HUES48 (cell line): ENCODE measurements around the gene NKX6-2.
"Not testable (repeated sequence)": the region's sequence is repeated elsewhere in the genome, so short reads cannot be mapped to it uniquely, and the experiment has no call there.

Experiments used
- H3K27ac ChIP-seq: one replicate; pipeline ENCODE4 v1.7.0; 2013; ENCODE audit warnings: low read depth, low read length, inconsistent platforms
- H3K27me3 ChIP-seq: 2 replicates; pipeline ENCODE4 v1.6.1; 2013; ENCODE audit warnings: mild to moderate bottlenecking, low read length; ENCODE audit not compliant: control insufficient read depth, insufficient read depth
- H3K36me3 ChIP-seq: 2 replicates; pipeline ENCODE4 v1.6.1; 2013; ENCODE audit warnings: low read length; ENCODE audit not compliant: control insufficient read depth, insufficient read depth
- H3K4me1 ChIP-seq: 2 replicates; pipeline ENCODE4 v1.6.1; 2013; ENCODE audit warnings: mild to moderate bottlenecking, low read length; ENCODE audit not compliant: control insufficient read depth, insufficient read depth
- H3K4me3 ChIP-seq: 2 replicates; pipeline ENCODE4 v1.5.1; 2013; ENCODE audit warnings: mild to moderate bottlenecking, low read depth, low read length
- H3K9ac ChIP-seq: 2 replicates; pipeline ENCODE4 v1.6.1; 2013; ENCODE audit warnings: mild to moderate bottlenecking, low read depth, low read length, moderate library complexity
- H3K9me3 ChIP-seq: 2 replicates; pipeline ENCODE4 v1.6.1; 2013; ENCODE audit warnings: low read length; ENCODE audit not compliant: control insufficient read depth, insufficient read depth

Gene NKX6-2

GRCh38 chr10:132804785-132805426 lies 19.0 kb upstream of the NKX6-2 start:
- H3K9me3 ChIP-seq, result peaks cover 3% of the 10 kb centered on the region; the same call in 1 of the 2 replicates
- H3K27me3 ChIP-seq, result no peaks in the 10 kb centered on the region
- no peak overlapping the region for H3K9ac ChIP-seq
- no peak overlapping the region for H3K27ac ChIP-seq
- no peaks in the 10 kb centered on the region for H3K4me1 ChIP-seq
- no peak overlapping the region for H3K4me3 ChIP-seq
- no peaks in the 10 kb centered on the region for H3K36me3 ChIP-seq

GRCh38 chr10:132804287-132804686 lies 18.3 kb upstream of the NKX6-2 start:
- H3K27ac ChIP-seq, result no peak overlapping the region
- no peaks in the 10 kb centered on the region for H3K27me3 ChIP-seq
- H3K9me3 ChIP-seq, result peaks cover 3% of the 10 kb centered on the region; the same call in 1 of the 2 replicates
- H3K4me3 ChIP-seq, result no peak overlapping the region
- H3K36me3 ChIP-seq, result no peaks in the 10 kb centered on the region
- no peak overlapping the region for H3K9ac ChIP-seq
- no peaks in the 10 kb centered on the region for H3K4me1 ChIP-seq

GRCh38 chr10:132803416-132804210 lies 17.7 kb upstream of the NKX6-2 start:
- H3K4me1 ChIP-seq, result no peaks in the 10 kb centered on the region
- no peak overlapping the region for H3K27ac ChIP-seq
- no peaks in the 10 kb centered on the region for H3K27me3 ChIP-seq
- no peaks in the 10 kb centered on the region for H3K36me3 ChIP-seq
- H3K9me3 ChIP-seq, result peaks cover 3% of the 10 kb centered on the region; the same call in 1 of the 2 replicates
- no peak overlapping the region for H3K4me3 ChIP-seq
- H3K9ac ChIP-seq, result no peak overlapping the region

- H3K9ac ChIP-seq, result no peak overlapping the region
- H3K9me3 ChIP-seq, result peaks cover 3% of the 10 kb centered on the region; the same call in 1 of the 2 replicates
- H3K4me3 ChIP-seq, result no peak overlapping the region
- H3K4me1 ChIP-seq, result no peaks in the 10 kb centered on the region
- no peaks in the 10 kb centered on the region for H3K27me3 ChIP-seq
- H3K36me3 ChIP-seq, result no peaks in the 10 kb centered on the region
- H3K27ac ChIP-seq, result no peak overlapping the region
Measured at GRCh38 chr10:132802694-132803320, 16.9 kb upstream of the NKX6-2 start.

GRCh38 chr10:132802048-132802447 lies 16.1 kb upstream of the NKX6-2 start:
- Histone ChIP-seq H3K36me3 (no peaks in the 10 kb centered on the region), H3K9me3 (peaks cover 3% of the 10 kb centered on the region; the same call in 1 of the 2 replicates), H3K27ac (no peak overlapping the region), H3K4me1 (no peaks in the 10 kb centered on the region), H3K4me3 (no peak overlapping the region), H3K27me3 (no peaks in the 10 kb centered on the region), H3K9ac (no peak overlapping the region)

GRCh38 chr10:132799865-132800264 lies 13.9 kb upstream of the NKX6-2 start:
- Histone ChIP-seq H3K4me3 (no peak overlapping the region), H3K27ac (no peak overlapping the region), H3K9ac (no peak overlapping the region), H3K4me1 (no peaks in the 10 kb centered on the region), H3K9me3 (peaks cover 3% of the 10 kb centered on the region; the same call in 1 of the 2 replicates), H3K36me3 (no peaks in the 10 kb centered on the region), H3K27me3 (no peaks in the 10 kb centered on the region)

GRCh38 chr10:132798876-132799275 lies 12.9 kb upstream of the NKX6-2 start:
- no peaks in the 10 kb centered on the region for H3K27me3 ChIP-seq
- H3K27ac ChIP-seq, result no peak overlapping the region
- no peaks in the 10 kb centered on the region for H3K36me3 ChIP-seq
- H3K4me1 ChIP-seq, result no peaks in the 10 kb centered on the region
- H3K9me3 ChIP-seq, result peaks cover 3% of the 10 kb centered on the region; the same call in 1 of the 2 replicates
- no peak overlapping the region for H3K9ac ChIP-seq
- no peak overlapping the region for H3K4me3 ChIP-seq

GRCh38 chr10:132798403-132798802 lies 12.5 kb upstream of the NKX6-2 start:
- peaks cover 3% of the 10 kb centered on the region; the same call in 1 of the 2 replicates for H3K9me3 ChIP-seq
- no peaks in the 10 kb centered on the region for H3K27me3 ChIP-seq
- no peak overlapping the region for H3K27ac ChIP-seq
- no peaks in the 10 kb centered on the region for H3K4me1 ChIP-seq
- H3K4me3 ChIP-seq, result no peak overlapping the region
- no peaks in the 10 kb centered on the region for H3K36me3 ChIP-seq
- no peak overlapping the region for H3K9ac ChIP-seq

GRCh38 chr10:132797986-132798385 lies 12.0 kb upstream of the NKX6-2 start:
- not testable (repeated sequence) for H3K9ac ChIP-seq

GRCh38 chr10:132796846-132797245 lies 10.9 kb upstream of the NKX6-2 start:
- no peak overlapping the region for H3K4me3 ChIP-seq
- no peak overlapping the region for H3K27ac ChIP-seq
- no peaks in the 10 kb centered on the region for H3K4me1 ChIP-seq
- no peak overlapping the region for H3K9ac ChIP-seq
- H3K27me3 ChIP-seq, result no peaks in the 10 kb centered on the region
- no peaks in the 10 kb centered on the region for H3K36me3 ChIP-seq
- peaks cover 1% of the 10 kb centered on the region; the same call in 1 of the 2 replicates for H3K9me3 ChIP-seq

More at GRCh38 chr10:132797986-132798385, 12.0 kb upstream of the NKX6-2 start:
- H3K4me1 ChIP-seq, H3K27me3 ChIP-seq, H3K36me3 ChIP-seq, H3K4me3 ChIP-seq, H3K9me3 ChIP-seq, H3K27ac ChIP-seq: not testable (repeated sequence)
